Measurements from ENCODE around the gene CHST13.
"Not testable (repeated sequence)": the region's sequence is repeated elsewhere in the genome, so short reads cannot be mapped to it uniquely, and the experiment has no call there.

Gene CHST13

DNA sequence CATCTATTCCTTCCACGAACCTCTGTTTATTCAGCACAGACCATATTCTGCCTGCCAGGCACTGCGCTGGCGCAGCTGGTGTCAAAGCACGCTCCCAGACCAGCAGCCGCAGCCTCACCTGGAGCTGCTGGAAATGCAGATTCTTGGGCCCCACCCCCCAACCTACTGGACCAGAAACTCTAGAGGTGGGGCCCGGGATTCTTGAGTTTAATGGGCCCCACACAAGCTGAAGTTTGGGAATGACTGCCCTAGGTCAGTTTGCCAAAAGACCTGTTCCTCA lies 7.0 kb downstream of the CHST13 start:
- no peaks in the 10 kb centered on the region for H3K36me3 ChIP-seq (ENCODE audit: control insufficient read depth, insufficient read depth, low read length)
- no peaks in the 10 kb centered on the region for H3K27me3 ChIP-seq (ENCODE audit: control insufficient read depth, insufficient read depth, low read length)
- H3K4me1 ChIP-seq, result no peaks in the 10 kb centered on the region
- H3K27ac ChIP-seq, result no peak overlapping the region
- H3K4me2 ChIP-seq (ENCODE audit: low read length), result no peak overlapping the region
- no peak overlapping the region for H2AFZ ChIP-seq
- H3K9me3 ChIP-seq (ENCODE audit: control insufficient read depth, low read length), result no peaks in the 10 kb centered on the region
- no peak overlapping the region for H3K4me3 ChIP-seq (ENCODE audit: low read depth, low read length)
- no peak for TF ChIP-seq CTCF (IDR thresholded peaks at IDR 0.05)
- no peak overlapping the region for H3K9ac ChIP-seq
- no peaks in the 10 kb centered on the region for H3K79me2 ChIP-seq

DNA sequence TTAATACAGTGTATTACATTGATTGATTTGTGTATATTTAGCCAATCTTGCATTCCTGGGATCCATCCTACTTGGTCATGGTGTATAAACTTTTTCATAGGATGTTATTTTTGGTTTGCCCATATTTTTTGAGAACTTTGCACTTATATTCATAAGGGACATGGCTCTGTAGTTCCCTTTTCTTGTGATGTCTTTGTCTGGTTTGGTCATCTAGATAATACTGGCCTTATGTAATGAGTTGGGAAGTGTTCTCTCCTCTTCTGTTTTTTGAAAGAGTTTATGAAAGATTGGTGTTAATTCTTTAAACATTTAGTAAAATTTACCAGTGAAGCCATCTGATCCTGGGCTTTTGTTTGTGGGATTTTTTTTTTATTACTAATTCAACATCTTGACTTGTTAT lies 9.6 kb downstream of the CHST13 start:
- no peaks in the 10 kb centered on the region for H3K27me3 ChIP-seq (ENCODE audit: control insufficient read depth, insufficient read depth, low read length)
- no peak overlapping the region for H3K4me3 ChIP-seq (ENCODE audit: low read depth, low read length)
- H3K36me3 ChIP-seq (ENCODE audit: control insufficient read depth, insufficient read depth, low read length), result no peaks in the 10 kb centered on the region
- H3K27ac ChIP-seq, result no peak overlapping the region
- H3K9ac ChIP-seq, result no peak overlapping the region
- H3K4me1 ChIP-seq, result no peaks in the 10 kb centered on the region
- H3K9me3 ChIP-seq (ENCODE audit: control insufficient read depth, low read length), result no peaks in the 10 kb centered on the region
- no peak overlapping the region for H2AFZ ChIP-seq
- TF ChIP-seq CTCF (IDR thresholded peaks at IDR 0.05), result no peak
- H3K79me2 ChIP-seq, result no peaks in the 10 kb centered on the region
- H3K4me2 ChIP-seq (ENCODE audit: low read length), result no peak overlapping the region

DNA sequence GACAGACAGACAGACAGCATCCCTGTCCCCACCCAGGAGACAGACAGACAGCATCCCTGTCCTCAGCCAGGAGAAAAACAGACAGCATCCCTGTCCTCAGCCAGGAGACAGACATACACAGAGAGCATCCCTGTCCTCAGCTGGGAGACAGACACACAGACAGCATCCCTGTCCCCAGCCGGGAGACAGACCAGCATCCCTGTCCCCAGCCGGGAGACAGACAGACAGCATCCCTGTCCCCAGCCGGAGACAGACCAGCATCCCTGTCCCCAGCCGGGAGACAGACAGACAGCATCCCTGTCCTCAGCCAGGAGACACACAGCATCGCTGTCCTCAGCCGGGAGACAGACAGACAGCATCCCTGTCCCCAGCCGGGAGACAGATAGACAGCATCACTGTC lies 10.8 kb downstream of the CHST13 start:
- not testable (repeated sequence) for H3K9ac ChIP-seq; H3K4me2 ChIP-seq (ENCODE audit: low read length); H3K9me3 ChIP-seq (ENCODE audit: control insufficient read depth, low read length); H2AFZ ChIP-seq; H3K27me3 ChIP-seq (ENCODE audit: control insufficient read depth, insufficient read depth, low read length); H3K4me3 ChIP-seq (ENCODE audit: low read depth, low read length); H3K27ac ChIP-seq; H3K4me1 ChIP-seq; H3K79me2 ChIP-seq; H3K36me3 ChIP-seq (ENCODE audit: control insufficient read depth, insufficient read depth, low read length)

DNA sequence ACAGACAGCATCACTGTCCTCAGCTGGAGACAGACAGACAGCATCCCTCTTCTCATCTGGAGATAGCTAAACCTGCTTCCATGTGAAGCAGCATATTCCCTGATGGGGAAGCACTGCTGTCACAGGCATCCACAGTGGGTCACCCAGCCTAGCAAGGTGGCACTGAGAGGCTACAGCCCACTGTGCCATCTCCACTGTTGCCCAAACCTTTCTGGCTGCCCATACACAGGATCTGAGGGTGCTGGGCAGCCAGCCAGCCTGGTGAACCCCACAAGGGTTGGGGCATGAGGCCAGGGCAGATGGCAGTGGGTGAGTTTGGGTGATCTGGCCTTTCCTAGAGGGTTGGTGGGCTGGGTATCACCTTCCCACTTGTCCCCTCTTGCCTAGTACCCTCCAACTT lies 11.7 kb downstream of the CHST13 start:
- no peaks in the 10 kb centered on the region for H3K9me3 ChIP-seq (ENCODE audit: control insufficient read depth, low read length)
- H3K4me1 ChIP-seq, result peaks cover 3% of the 10 kb centered on the region
- no peaks in the 10 kb centered on the region for H3K27me3 ChIP-seq (ENCODE audit: control insufficient read depth, insufficient read depth, low read length)
- H3K27ac ChIP-seq, result no peak overlapping the region
- H3K4me2 ChIP-seq (ENCODE audit: low read length), result no peak overlapping the region
- no peak overlapping the region for H3K9ac ChIP-seq
- no peak overlapping the region for H2AFZ ChIP-seq
- H3K4me3 ChIP-seq (ENCODE audit: low read depth, low read length), result no peak overlapping the region
- no peak for TF ChIP-seq CTCF (IDR thresholded peaks at IDR 0.05)
- H3K36me3 ChIP-seq (ENCODE audit: control insufficient read depth, insufficient read depth, low read length), result no peaks in the 10 kb centered on the region
- H3K79me2 ChIP-seq, result no peaks in the 10 kb centered on the region

GRCh38 chr3:126536126-126536525 lies 12.2 kb downstream of the CHST13 start:
- Histone ChIP-seq H2AFZ (no peak overlapping the region), H3K4me3 (ENCODE audit: low read depth, low read length) (no peak overlapping the region), H3K4me1 (peaks cover 8% of the 10 kb centered on the region), H3K27me3 (ENCODE audit: control insufficient read depth, insufficient read depth, low read length) (no peaks in the 10 kb centered on the region), H3K9me3 (ENCODE audit: control insufficient read depth, low read length) (no peaks in the 10 kb centered on the region), H3K27ac (no peak overlapping the region), H3K79me2 (no peaks in the 10 kb centered on the region), H3K36me3 (ENCODE audit: control insufficient read depth, insufficient read depth, low read length) (no peaks in the 10 kb centered on the region), H3K4me2 (ENCODE audit: low read length) (no peak overlapping the region), H3K9ac (no peak overlapping the region)
- TF ChIP-seq CTCF (IDR thresholded peaks at IDR 0.05), result no peak

Measured in parathyroid adenoma (tissue), 2 donors.